Right lobe of liver (tissue), 6 donors: ENCODE measurements around the gene EPB41L4A. TPM values are rescaled to one million over a fixed set of nuclear protein-coding genes. Genes with fewer than 3 reads are reported as not detected.

Source experiments
- ATAC-seq, 4 donors: fragments of 200-7000 bp; cut with Tn5 transposase; one replicate each; pipeline ENCODE4 v1.9.1; 2020; ENCODE audit warnings: mild to moderate bottlenecking in 4 of 4, moderate library complexity in 4 of 4
- DNase-seq, 3 donors: peaks; one replicate each; pipeline ENCODE4 v3.0.0-alpha.2; 2020
- H3K27ac ChIP-seq, 3 donors: fragments of 200-600 bp; one replicate each; pipeline ENCODE4 v1.8.0; 2022
- H3K27me3 ChIP-seq, 2 donors: fragments of 200-600 bp; one replicate each; pipeline ENCODE4 v1.8.0; 2022
- H3K36me3 ChIP-seq, 4 donors: fragments of 200-600 bp; sonication (generic) in 1 of 4; one replicate each; pipeline versions ENCODE4 v1.5.1 to v1.8.0; 2017 to 2022; ENCODE audit warnings: control low read depth in 1 of 4
- H3K4me1 ChIP-seq, 4 donors: fragments of 200-600 bp; sonication (generic) in 1 of 4; one replicate each; pipeline versions ENCODE4 v1.5.1 to v1.8.0; 2017 to 2022; ENCODE audit warnings: control low read depth in 1 of 4
- H3K4me3 ChIP-seq, 3 donors: fragments of 200-600 bp; one replicate each; pipeline ENCODE4 v1.8.0; 2022
- H3K9me3 ChIP-seq, 4 donors: fragments of 200-600 bp; sonication (generic) in 1 of 4; one replicate each; pipeline versions ENCODE4 v1.5.1 to v1.8.0; 2017 to 2022; ENCODE audit warnings: control low read depth in 1 of 4
- CTCF ChIP-seq, 4 donors: fragments of 200-600 bp in 3 of 4; fragments of 450-650 bp in 1 of 4; IDR thresholded peaks; one replicate each; pipeline versions ENCODE4 v1.5.1 to v1.8.0; 2016 to 2022; ENCODE audit warnings: antibody characterized with exemption in 4 of 4, mild to moderate bottlenecking in 2 of 4
- POLR2A ChIP-seq: fragments of 450-650 bp; IDR thresholded peaks from one replicate; pipeline ENCODE4 v1.6.1; 2017; ENCODE audit warnings: antibody characterized with exemption, mild to moderate bottlenecking
- WGBS: methylation state at CpG from one replicate; pipeline ENCODE4 v1.1.6; 2018; ENCODE audit warnings: low coverage, low lambda C conversion rate; ENCODE audit not compliant: insufficient coverage; ENCODE audit errors: missing lambda C conversion rate; 5-methylcytosine and 5-hydroxymethylcytosine counted together
- intact Hi-C, 2 donors: fragments of 100-400 bp; cut with DNase I; formaldehyde crosslinking; loops; one replicate each; pipeline versions ENCODE4 v1.11.2 to v1.14.1; 2022
- total RNA-seq, 6 experiments: library from RNA; depleted of rRNA in 2 of 6; stranded (reverse); fragments of >200 nt in 2 of 6; fragmentation: NEBNext Ultra II Directional in 3 of 6; extraction: Animal tissue kit (Norgen Biotek cat#: 25700) in 3 of 6; gene quantifications; one replicate each; pipeline versions ENCODE4 v1.1.0 to v1.2.4, GENCODE V29; 2016 to 2023
- donor health status: DM: no; HTN: yes; CAD: no.
- donor health status: DM: no; HTN: no; CAD: no.
- donor health status: DM: no; HTN: no; CAD: no.
- donor health status: DM: no; HTN: yes; CAD: no.
- donor health status: DM: no; HTN: yes; CAD: no.

The EPB41L4A gene
- total RNA-seq, 6 experiments from 2014 or later = 2.5 to 12.0 (median 4.2) TPM

- intact Hi-C loops = loop anchor here (10.0 kb wide), 2 partner anchors 589 to 609 kb away; no protein-coding TSS in a partner anchor
Observed at GRCh38 chr5:112143690-112144089, 275.4 kb downstream of the EPB41L4A start.

GRCh38 chr5:112142769-112143270, 276.3 kb downstream of the EPB41L4A start:
- Histone ChIP-seq H3K36me3 (no peaks in the 10 kb centered on the region), H3K4me3 (no peak overlapping the region), H3K9me3 (no peaks in the 10 kb centered on the region), H3K4me1 (peaks cover 0 to 9% (median 0%) of the 10 kb centered on the region in 4 donors), H3K27ac (no peak overlapping the region), H3K27me3 (no peaks in the 10 kb centered on the region)
- intact Hi-C loops = loop anchor here (10.0 kb wide), 2 partner anchors 588 to 608 kb away; no protein-coding TSS in a partner anchor
- WGBS = 14% methylated on average over 1 of the region's 3 CpGs
- DNase-seq (no peak), ATAC-seq (peak in 1 of 4 donors; percentile 20)
- no peak for TF ChIP-seq CTCF (IDR thresholded peaks at IDR 0.05)
- TF ChIP-seq POLR2A = no peak

More at GRCh38 chr5:112143690-112144089, 275.4 kb downstream of the EPB41L4A start:
- no peak for DNase-seq
- ATAC-seq = no peak
- Histone ChIP-seq H3K4me1 (peaks cover 0 to 9% (median 0%) of the 10 kb centered on the region in 4 donors), H3K27ac (no peak overlapping the region), H3K27me3 (no peaks in the 10 kb centered on the region), H3K36me3 (no peaks in the 10 kb centered on the region), H3K9me3 (no peaks in the 10 kb centered on the region), H3K4me3 (no peak overlapping the region)
- no peak for TF ChIP-seq CTCF (IDR thresholded peaks at IDR 0.05)
- no peak for TF ChIP-seq POLR2A
- 100% methylated on average over 1 of the region's 1 CpG for WGBS

DNA sequence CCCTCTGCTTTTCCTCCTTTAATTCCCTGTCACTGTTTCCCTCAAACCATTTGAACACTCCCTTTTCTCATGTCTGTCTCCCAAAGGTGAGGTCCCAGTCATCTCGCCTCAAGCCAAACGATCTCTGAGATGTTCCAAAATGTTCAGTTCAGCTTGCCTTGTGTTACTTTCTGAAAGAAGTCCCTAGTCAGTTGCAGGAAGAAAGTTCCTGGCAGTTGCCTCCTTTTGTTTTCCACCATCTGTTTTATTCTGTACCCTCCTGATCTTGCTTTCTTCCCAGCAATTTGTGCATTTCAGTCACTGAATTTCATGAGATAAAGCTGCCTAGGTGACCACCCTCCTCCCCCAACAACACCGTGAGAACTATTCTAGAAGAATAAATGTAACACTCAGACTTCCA, 277.5 kb downstream of the EPB41L4A start:
- DNase-seq (no peak), ATAC-seq (no peak)
- intact Hi-C loops = loop anchor here (10.0 kb wide), 2 partner anchors 587 to 607 kb away; no protein-coding TSS in a partner anchor
- TF ChIP-seq CTCF (IDR thresholded peaks at IDR 0.05) (no peak), POLR2A (no peak)
- H3K36me3 ChIP-seq = no peaks in the 10 kb centered on the region
- H3K4me1 ChIP-seq = peaks cover 0 to 6% (median 0%) of the 10 kb centered on the region in 4 donors
- no peak overlapping the region for H3K4me3 ChIP-seq
- no peaks in the 10 kb centered on the region for H3K9me3 ChIP-seq
- no peak overlapping the region for H3K27ac ChIP-seq
- WGBS = 63% methylated on average over 3 of the region's 3 CpGs
- H3K27me3 ChIP-seq = no peaks in the 10 kb centered on the region

DNA sequence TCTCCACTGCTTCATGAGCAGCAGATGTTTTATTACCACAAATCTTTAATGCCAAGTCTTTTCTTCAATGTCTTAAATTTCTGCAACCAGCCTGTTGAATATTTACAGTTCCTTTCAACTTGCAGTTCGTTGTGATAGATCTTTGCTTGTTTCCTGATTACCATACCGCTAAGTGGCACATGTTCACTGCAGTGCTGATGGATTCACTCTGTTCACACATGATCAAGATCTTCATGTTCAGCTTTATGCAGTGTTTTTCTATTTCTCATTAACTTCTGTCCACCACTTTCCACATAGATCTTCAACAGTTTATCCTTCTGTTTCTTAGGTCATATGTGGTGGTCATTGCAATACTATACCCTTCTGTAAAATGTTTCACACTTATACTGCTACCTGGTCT, 280.6 kb downstream of the EPB41L4A start:
- Histone ChIP-seq H3K27ac (no peak overlapping the region), H3K27me3 (no peaks in the 10 kb centered on the region), H3K4me3 (no peak overlapping the region), H3K36me3 (no peaks in the 10 kb centered on the region), H3K4me1 (no peaks in the 10 kb centered on the region), H3K9me3 (no peaks in the 10 kb centered on the region)
- ATAC-seq (no peak), DNase-seq (no peak)
- TF ChIP-seq CTCF (IDR thresholded peaks at IDR 0.05) (no peak), POLR2A (no peak)
- WGBS = 45% methylated on average over 2 of the region's 2 CpGs
- intact Hi-C loops = no loop called here
